PFSK-1 (cell line): ENCODE measurements around the gene ALPK3.

Experiments
- FOXP2 ChIP-seq: optimal IDR thresholded peaks from 2 replicates; pipeline ENCODE3; 2011; ENCODE audit warnings: borderline replicate concordance, control low read depth, inconsistent platforms; ENCODE audit not compliant: insufficient read depth; ENCODE audit errors: extremely low read length, extremely low read depth
- POLR2AphosphoS5 ChIP-seq: IDR thresholded peaks from 2 replicates; pipeline ENCODE4 v1.6.1; 2012; ENCODE audit warnings: low read depth, mild to moderate bottlenecking, control low read depth, low read length, moderate library complexity
- REST ChIP-seq, 2 experiments: IDR thresholded peaks; 2 replicates each; pipeline versions ENCODE4 v1.6.1 to v1.8.0; 2011 to 2012; ENCODE audit warnings: low read depth in 2 of 2, low read length in 2 of 2, control low read depth in 1 of 2, inconsistent platforms in 1 of 2, mild to moderate bottlenecking in 1 of 2, moderate library complexity in 1 of 2; ENCODE audit not compliant: insufficient read depth in 1 of 2
- SIN3A ChIP-seq: IDR thresholded peaks from 2 replicates; pipeline ENCODE4 v1.6.1; 2012; ENCODE audit warnings: mild to moderate bottlenecking, low read length, moderate library complexity, borderline replicate concordance; ENCODE audit not compliant: insufficient read depth
- TAF1 ChIP-seq: IDR thresholded peaks from 2 replicates; pipeline ENCODE4 v1.6.1; 2012; ENCODE audit warnings: low read length, control low read depth, borderline replicate concordance; ENCODE audit not compliant: insufficient read depth

The ALPK3 gene

GRCh38 chr15:84775867-84776449 is 41.2 kb upstream of the ALPK3 start:
- TF ChIP-seq REST (IDR thresholded peaks at IDR 0.05; ENCODE audit: insufficient read depth in 1 of 2, low read depth in 2 of 2, low read length in 2 of 2) (no peak), FOXP2 (no peak), POLR2AphosphoS5 (no peak), TAF1 (no peak), SIN3A (no peak)

- TF ChIP-seq FOXP2 (no peak), SIN3A (no peak), POLR2AphosphoS5 (no peak), TAF1 (no peak), REST (IDR thresholded peaks at IDR 0.05; ENCODE audit: insufficient read depth in 1 of 2, low read depth in 2 of 2, low read length in 2 of 2) (no peak)
These were observed 39.0 kb upstream of the ALPK3 start for GRCh38 chr15:84778194-84778593.

- no peak for TF ChIP-seq REST (IDR thresholded peaks at IDR 0.05; ENCODE audit: insufficient read depth in 1 of 2, low read depth in 2 of 2, low read length in 2 of 2)
These were observed 36.7 kb upstream of the ALPK3 start for GRCh38 chr15:84780492-84780891.

- no peak for TF ChIP-seq SIN3A
These were observed 35.7 kb upstream of the ALPK3 start for GRCh38 chr15:84781495-84781894.

- TF ChIP-seq REST (IDR thresholded peaks at IDR 0.05; ENCODE audit: insufficient read depth in 1 of 2, low read depth in 2 of 2, low read length in 2 of 2) (no peak), FOXP2 (no peak), POLR2AphosphoS5 (no peak), SIN3A (no peak), TAF1 (no peak)
These were observed 34.8 kb upstream of the ALPK3 start for GRCh38 chr15:84782346-84782745.
